Mucosa of descending colon (tissue), 3 donors: ENCODE results near the gene SMG6. TPM values are rescaled to one million over a fixed set of nuclear protein-coding genes. Genes with fewer than 3 reads are reported as not detected.

ENCODE experiments used
- ATAC-seq: fragments of 200-7000 bp; cut with Tn5 transposase; one replicate; pipeline ENCODE4 v1.9.1; 2020; ENCODE audit warnings: mild to moderate bottlenecking, moderate library complexity
- DNase-seq, 3 donors: peaks; one replicate each; pipeline ENCODE4 v3.0.0-alpha.2; 2020
- H3K36me3 ChIP-seq: fragments of 200-600 bp; one replicate; pipeline ENCODE4 v1.8.0; 2021; ENCODE audit warnings: low read depth, mild to moderate bottlenecking
- H3K4me1 ChIP-seq: fragments of 200-600 bp; one replicate; pipeline ENCODE4 v1.8.0; 2021; ENCODE audit warnings: low read depth, mild to moderate bottlenecking
- H3K4me3 ChIP-seq: fragments of 200-600 bp; one replicate; pipeline ENCODE4 v1.8.0; 2021; ENCODE audit warnings: mild to moderate bottlenecking
- H3K9me3 ChIP-seq: fragments of 200-600 bp; one replicate; pipeline ENCODE4 v1.8.0; 2021; ENCODE audit warnings: mild to moderate bottlenecking
- intact Hi-C, 2 donors: fragments of 100-400 bp; cut with DNase I in 1 of 2; cut with micrococcal nuclease in 1 of 2; formaldehyde crosslinking; loops; one replicate each; pipeline versions ENCODE4 v1.11.0 to v1.11.1; 2022; cut with DNase I, micrococcal nuclease
- total RNA-seq, 3 donors: library from RNA; stranded (reverse); fragmentation: NEBNext Ultra II Directional in 2 of 3; extraction: Animal tissue kit (Norgen Biotek cat#: 25700) in 2 of 3; gene quantifications; one replicate each; pipeline versions ENCODE4 v1.2.1 to v1.2.4, GENCODE V29; 2021 to 2023
- TF ChIP-seq, protein P1 (sequence below): fragments of 200-600 bp; IDR thresholded peaks from one replicate; pipeline ENCODE4 v1.8.0; 2022; ENCODE audit warnings: antibody characterized with exemption, mild to moderate bottlenecking
- donor health status: DM: no; HTN: no; CAD: no; lungs with moderate emphysema.
- donor health status: DM: no; HTN: no; CAD: no.
- donor health status: DM: no; HTN: yes; CAD: no.

Gene SMG6
- total RNA-seq, 3 donors from 2014 or later = 25.9 to 41.6 (median 38.8) TPM

DNA sequence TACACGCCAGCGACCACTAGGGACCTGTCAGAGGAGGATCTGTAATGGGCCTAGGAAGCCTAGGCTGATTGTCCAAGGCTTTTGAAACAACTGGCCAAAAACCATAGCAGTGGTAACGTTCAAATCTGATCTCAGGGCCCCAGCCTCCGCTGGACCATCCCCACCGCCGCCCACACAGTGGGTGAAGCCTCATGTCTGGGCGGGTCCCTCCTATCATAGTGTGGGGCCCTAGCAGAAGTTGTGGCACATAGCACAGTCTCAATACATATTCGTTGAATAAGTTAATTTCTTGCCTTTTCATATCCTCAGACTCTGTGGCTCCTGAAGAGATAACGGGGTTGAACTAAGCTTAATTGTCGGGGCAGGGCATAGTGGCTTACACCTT is 272.8 kb downstream of the SMG6 start:
- DNase-seq (no peak), ATAC-seq (no peak)
- Histone ChIP-seq H3K4me1 (peaks cover 15% of the 10 kb centered on the region), H3K9me3 (no peaks in the 10 kb centered on the region), H3K4me3 (no peak overlapping the region), H3K36me3 (no peaks in the 10 kb centered on the region)
- TF ChIP-seq, protein P1, sequence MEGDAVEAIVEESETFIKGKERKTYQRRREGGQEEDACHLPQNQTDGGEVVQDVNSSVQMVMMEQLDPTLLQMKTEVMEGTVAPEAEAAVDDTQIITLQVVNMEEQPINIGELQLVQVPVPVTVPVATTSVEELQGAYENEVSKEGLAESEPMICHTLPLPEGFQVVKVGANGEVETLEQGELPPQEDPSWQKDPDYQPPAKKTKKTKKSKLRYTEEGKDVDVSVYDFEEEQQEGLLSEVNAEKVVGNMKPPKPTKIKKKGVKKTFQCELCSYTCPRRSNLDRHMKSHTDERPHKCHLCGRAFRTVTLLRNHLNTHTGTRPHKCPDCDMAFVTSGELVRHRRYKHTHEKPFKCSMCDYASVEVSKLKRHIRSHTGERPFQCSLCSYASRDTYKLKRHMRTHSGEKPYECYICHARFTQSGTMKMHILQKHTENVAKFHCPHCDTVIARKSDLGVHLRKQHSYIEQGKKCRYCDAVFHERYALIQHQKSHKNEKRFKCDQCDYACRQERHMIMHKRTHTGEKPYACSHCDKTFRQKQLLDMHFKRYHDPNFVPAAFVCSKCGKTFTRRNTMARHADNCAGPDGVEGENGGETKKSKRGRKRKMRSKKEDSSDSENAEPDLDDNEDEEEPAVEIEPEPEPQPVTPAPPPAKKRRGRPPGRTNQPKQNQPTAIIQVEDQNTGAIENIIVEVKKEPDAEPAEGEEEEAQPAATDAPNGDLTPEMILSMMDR = peak; percentile 28
- intact Hi-C loops = no loop called here

DNA sequence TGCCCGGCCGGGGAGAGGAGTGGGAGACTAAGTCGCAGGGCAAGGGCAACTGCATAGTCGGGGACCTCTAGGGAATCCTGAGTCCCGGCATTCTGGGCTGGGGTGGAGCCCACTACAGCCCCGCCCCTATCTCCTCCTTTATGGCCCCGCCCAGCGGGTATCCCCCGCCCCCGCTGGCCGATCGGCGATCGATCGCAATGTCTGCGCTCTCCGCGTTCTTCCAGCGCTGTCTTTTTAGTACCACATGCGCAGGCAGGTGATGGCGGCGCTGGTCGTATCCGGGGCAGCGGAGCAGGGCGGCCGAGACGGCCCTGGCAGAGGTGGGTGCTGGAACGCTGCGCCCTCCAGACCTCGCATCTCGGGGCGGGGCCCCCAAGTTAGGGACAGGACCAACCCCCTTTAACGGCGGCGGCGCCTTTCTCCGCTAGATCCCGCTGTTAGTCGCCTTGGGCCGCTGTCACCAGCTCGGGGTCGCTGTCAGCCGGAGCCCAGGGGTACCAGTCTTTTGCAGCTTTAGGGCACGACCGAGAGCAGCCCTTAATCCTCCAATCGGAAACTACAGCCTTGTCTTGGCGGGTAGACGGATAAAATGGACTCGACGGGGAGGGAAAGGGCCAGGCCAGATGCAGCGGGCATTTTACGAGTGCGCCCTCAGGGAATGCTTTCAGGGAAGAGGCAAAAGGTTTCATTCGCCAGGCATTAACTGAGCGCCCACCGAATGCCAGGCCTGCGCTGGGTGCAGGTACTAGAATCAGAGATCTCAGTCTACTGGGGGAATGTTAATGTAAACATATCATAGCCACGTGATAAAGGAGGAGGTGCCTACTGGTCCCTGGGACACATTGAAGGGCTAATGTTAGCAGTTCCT is 273.4 kb downstream of the SMG6 start, which contains the start of gene DPH1:
TSS of gene DPH1 (plus strand) at position 243 of the 868 bp plus-strand sequence. CDS start at position 260, 17 bp downstream.
- DNase-seq = peak; percentile 91 to 93 (median 92)
- peak within 1 kb of the TSS; percentile 92 for H3K4me3 ChIP-seq
- intact Hi-C loops = loop anchor here (5.0 kb wide), 1 partner anchor 123 kb away; no protein-coding TSS in a partner anchor
- no peaks in the 10 kb centered on the region for H3K9me3 ChIP-seq
- peaks cover 20% of the 10 kb centered on the region for H3K4me1 ChIP-seq
- TF ChIP-seq, protein P1 = no peak
- H3K36me3 ChIP-seq = no peaks in the 10 kb centered on the region
- ATAC-seq = peak; percentile 95

DNA sequence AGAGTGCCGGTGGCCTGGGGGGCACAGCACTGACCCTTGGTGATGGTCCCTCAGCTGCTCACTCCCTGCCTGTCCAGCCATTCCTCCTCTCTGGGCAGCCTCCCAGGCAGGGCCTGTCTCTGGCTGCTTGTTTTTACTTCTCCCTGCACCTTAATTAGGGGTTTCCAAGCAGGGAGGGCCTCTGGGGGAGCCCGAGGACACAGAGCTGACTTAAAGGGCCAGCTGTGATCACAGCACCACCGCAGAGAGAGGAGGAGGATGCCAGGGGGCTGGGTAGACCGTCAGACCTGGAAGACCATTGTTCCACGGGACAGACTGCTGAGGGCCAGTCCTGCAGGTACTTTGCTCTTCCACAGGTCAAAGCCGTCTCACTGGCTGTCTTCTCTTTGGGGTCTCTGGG is 274.8 kb downstream of the SMG6 start:
- H3K4me1 ChIP-seq = peaks cover 34% of the 10 kb centered on the region
- DNase-seq = no peak
- intact Hi-C loops = loop anchor here (5.0 kb wide), 1 partner anchor 121 kb away; no protein-coding TSS in a partner anchor

DNA sequence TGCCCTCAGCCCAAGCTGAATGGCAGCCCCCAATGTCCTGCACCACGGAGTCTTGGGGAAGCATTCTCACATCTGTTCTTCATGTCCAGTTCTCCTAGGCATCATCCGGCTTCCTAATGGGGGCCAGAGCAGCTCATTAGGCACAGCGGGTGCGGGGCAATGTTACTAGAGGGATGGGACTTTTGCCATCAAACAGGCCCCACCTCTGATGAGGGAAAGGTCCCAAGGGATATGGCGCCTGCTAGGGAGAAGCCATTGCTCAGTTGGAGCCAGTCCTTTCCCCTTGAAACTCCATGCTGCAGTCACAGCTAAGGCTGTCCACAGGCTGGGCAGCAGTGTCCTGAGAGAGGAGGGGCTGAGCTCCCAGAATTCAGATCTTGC is 275.4 kb downstream of the SMG6 start:
- ATAC-seq = no peak
- H3K4me1 ChIP-seq = peaks cover 34% of the 10 kb centered on the region

More for the DNA sequence above, 274.8 kb downstream of the SMG6 start:
- no peaks in the 10 kb centered on the region for H3K36me3 ChIP-seq
- no peaks in the 10 kb centered on the region for H3K9me3 ChIP-seq
- TF ChIP-seq, protein P1 = no peak
- ATAC-seq = no peak
- no peak overlapping the region for H3K4me3 ChIP-seq

DNA sequence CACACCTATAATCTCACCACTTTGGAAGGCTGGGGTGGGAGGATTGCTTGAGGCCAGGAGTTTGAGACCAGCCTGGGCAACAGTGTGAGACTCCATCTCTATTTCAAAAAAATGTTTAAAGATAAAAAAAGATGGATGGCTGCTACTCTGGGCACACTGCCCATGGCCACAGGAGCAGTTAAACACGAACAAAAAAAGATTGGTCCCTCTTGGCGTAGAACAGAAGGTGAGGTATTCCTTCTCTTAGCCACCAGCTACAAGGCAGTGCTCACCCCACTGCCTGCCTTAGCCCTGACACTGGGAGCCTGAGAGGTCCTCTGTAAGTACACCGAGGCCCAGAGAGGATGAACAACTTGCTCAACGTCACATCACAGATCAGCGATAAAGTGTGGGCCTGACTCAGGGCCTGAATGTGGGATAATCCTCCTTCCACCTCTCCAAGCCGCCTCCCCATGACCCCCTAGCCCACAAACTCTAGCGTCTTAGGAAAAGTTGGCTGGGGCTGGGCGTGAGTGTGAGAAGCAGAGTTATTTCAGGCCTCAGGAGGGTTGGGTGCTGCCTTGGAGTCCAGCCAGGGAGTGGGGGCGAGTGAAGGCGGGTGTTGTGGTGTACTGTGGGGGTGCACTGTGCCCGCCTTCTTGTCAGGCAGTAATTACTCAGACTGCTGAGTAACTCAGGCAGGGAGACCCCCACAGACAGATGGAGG is 275.9 kb downstream of the SMG6 start:
- no peaks in the 10 kb centered on the region for H3K36me3 ChIP-seq
- DNase-seq = no peak
- H3K4me1 ChIP-seq = peaks cover 34% of the 10 kb centered on the region
- ATAC-seq = no peak
- H3K4me3 ChIP-seq = no peak overlapping the region
- TF ChIP-seq, protein P1 = no peak
- H3K9me3 ChIP-seq = no peaks in the 10 kb centered on the region
- intact Hi-C loops = loop anchor here (5.0 kb wide), 1 partner anchor 120 kb away; no protein-coding TSS in a partner anchor

More for the DNA sequence above, 275.4 kb downstream of the SMG6 start:
- TF ChIP-seq, protein P1 = no peak
- intact Hi-C loops = loop anchor here (5.0 kb wide), 1 partner anchor 121 kb away; no protein-coding TSS in a partner anchor
- no peak for DNase-seq
- H3K9me3 ChIP-seq = no peaks in the 10 kb centered on the region
- no peak overlapping the region for H3K4me3 ChIP-seq
- no peaks in the 10 kb centered on the region for H3K36me3 ChIP-seq
